Stimulated activated CD8-positive, alpha-beta memory T cell treated with anti-CD3 and anti-CD28 coated beads, Interleukin-15, amount 100 ng/mL, for 4 hours (primary cell): ENCODE data around the gene GPBAR1.
A peak's percentile ranks its signal among the peaks of the same experiment; 100 is the strongest.

Experiments
- DNase-seq, 2 donors: peaks; one replicate each; pipeline ENCODE4 v3.0.0-alpha.2; 2020; ENCODE audit warnings: low read depth in 2 of 2

The GPBAR1 gene

GRCh38 chr2:218260742-218261422, at the start of gene GPBAR1:
TSS of gene GPBAR1 (plus strand) at chr2:218261015. CDS start at chr2:218262725, 1,710 bp downstream.
- no peak for DNase-seq

GRCh38 chr2:218214116-218214515, 46.7 kb upstream of the GPBAR1 start:
- DNase-seq = no peak

- DNase-seq = no peak
These were observed 44.5 kb upstream of the GPBAR1 start for GRCh38 chr2:218216336-218216673.

GRCh38 chr2:218216674-218217359, 44.0 kb upstream of the GPBAR1 start, which contains the start of gene ARPC2:
TSS of gene ARPC2 (plus strand) at chr2:218217189. CDS start at chr2:218217471, 282 bp downstream.
- peak; percentile 86 to 94 for DNase-seq

GRCh38 chr2:218217360-218218267, 43.2 kb upstream of the GPBAR1 start:
- DNase-seq = peak; percentile 67 to 75

GRCh38 chr2:218218268-218219185, 42.3 kb upstream of the GPBAR1 start:
- no peak for DNase-seq

GRCh38 chr2:218219934-218220333, 40.9 kb upstream of the GPBAR1 start:
- no peak for DNase-seq

- DNase-seq = no peak
These were observed 39.8 kb upstream of the GPBAR1 start for GRCh38 chr2:218221000-218221399.

GRCh38 chr2:218223046-218223445, 37.8 kb upstream of the GPBAR1 start:
- no peak for DNase-seq

GRCh38 chr2:218224186-218224585, 36.6 kb upstream of the GPBAR1 start:
- DNase-seq = no peak

- no peak for DNase-seq
These were observed 33.9 kb upstream of the GPBAR1 start for GRCh38 chr2:218226903-218227302.

- no peak for DNase-seq
These were observed 32.3 kb upstream of the GPBAR1 start for GRCh38 chr2:218228366-218229090.

GRCh38 chr2:218229239-218229638, 31.6 kb upstream of the GPBAR1 start:
- no peak for DNase-seq

GRCh38 chr2:218229851-218230250, 31.0 kb upstream of the GPBAR1 start:
- no peak for DNase-seq

- DNase-seq = no peak
These were observed 29.9 kb upstream of the GPBAR1 start for GRCh38 chr2:218230882-218231281.

- DNase-seq = no peak
These were observed 27.3 kb upstream of the GPBAR1 start for GRCh38 chr2:218233543-218233942.

GRCh38 chr2:218234521-218234920, 26.3 kb upstream of the GPBAR1 start:
- no peak for DNase-seq

- DNase-seq = no peak
These were observed 25.8 kb upstream of the GPBAR1 start for GRCh38 chr2:218235017-218235416.

- no peak for DNase-seq
These were observed 24.0 kb upstream of the GPBAR1 start for GRCh38 chr2:218236829-218237228.

- no peak for DNase-seq
These were observed 21.9 kb upstream of the GPBAR1 start for GRCh38 chr2:218238887-218239286.

GRCh38 chr2:218244204-218244603, 16.6 kb upstream of the GPBAR1 start:
- DNase-seq = no peak
